ENCODE data around the gene ADGRE3. TPM values are rescaled to one million over a fixed set of nuclear protein-coding genes. Genes with fewer than 3 reads are reported as not detected.

Gene ADGRE3
- total RNA-seq, 1 donor from 2014 or later = not detected

GRCh38 chr19:14678199-14678598 lies 3.6 kb upstream of the ADGRE3 start:
- TF ChIP-seq, protein P1, sequence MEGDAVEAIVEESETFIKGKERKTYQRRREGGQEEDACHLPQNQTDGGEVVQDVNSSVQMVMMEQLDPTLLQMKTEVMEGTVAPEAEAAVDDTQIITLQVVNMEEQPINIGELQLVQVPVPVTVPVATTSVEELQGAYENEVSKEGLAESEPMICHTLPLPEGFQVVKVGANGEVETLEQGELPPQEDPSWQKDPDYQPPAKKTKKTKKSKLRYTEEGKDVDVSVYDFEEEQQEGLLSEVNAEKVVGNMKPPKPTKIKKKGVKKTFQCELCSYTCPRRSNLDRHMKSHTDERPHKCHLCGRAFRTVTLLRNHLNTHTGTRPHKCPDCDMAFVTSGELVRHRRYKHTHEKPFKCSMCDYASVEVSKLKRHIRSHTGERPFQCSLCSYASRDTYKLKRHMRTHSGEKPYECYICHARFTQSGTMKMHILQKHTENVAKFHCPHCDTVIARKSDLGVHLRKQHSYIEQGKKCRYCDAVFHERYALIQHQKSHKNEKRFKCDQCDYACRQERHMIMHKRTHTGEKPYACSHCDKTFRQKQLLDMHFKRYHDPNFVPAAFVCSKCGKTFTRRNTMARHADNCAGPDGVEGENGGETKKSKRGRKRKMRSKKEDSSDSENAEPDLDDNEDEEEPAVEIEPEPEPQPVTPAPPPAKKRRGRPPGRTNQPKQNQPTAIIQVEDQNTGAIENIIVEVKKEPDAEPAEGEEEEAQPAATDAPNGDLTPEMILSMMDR (IDR thresholded peaks at IDR 0.05; ENCODE audit: unreplicated experiment) = no peak
- H3K27ac Mint-ChIP-seq = no peak overlapping the region
- H3K27me3 Mint-ChIP-seq (ENCODE audit: low read depth) = peaks cover 8% of the 10 kb centered on the region
- no peak for DNase-seq (ENCODE audit: low spot score in 2 of 2, unreplicated experiment in 2 of 2)
- no peaks in the 10 kb centered on the region for H3K4me1 Mint-ChIP-seq
- H3K36me3 Mint-ChIP-seq = no peaks in the 10 kb centered on the region
- H3K4me3 Mint-ChIP-seq = no peak overlapping the region
- peaks cover 8% of the 10 kb centered on the region for H3K9me3 Mint-ChIP-seq

GRCh38 chr19:14677464-14677863 lies 2.8 kb upstream of the ADGRE3 start:
- no peak for DNase-seq (ENCODE audit: low spot score in 2 of 2, unreplicated experiment in 2 of 2)
- Mint-ChIP-seq H3K36me3 (no peaks in the 10 kb centered on the region), H3K4me3 (no peak overlapping the region), H3K9me3 (peaks cover 14% of the 10 kb centered on the region), H3K4me1 (no peaks in the 10 kb centered on the region), H3K27me3 (ENCODE audit: low read depth) (peaks cover 5% of the 10 kb centered on the region), H3K27ac (no peak overlapping the region)
- TF ChIP-seq, protein P1 (IDR thresholded peaks at IDR 0.05; ENCODE audit: unreplicated experiment) = no peak

- Mint-ChIP-seq H3K9me3 (peaks cover 15% of the 10 kb centered on the region), H3K27ac (no peak overlapping the region), H3K36me3 (no peaks in the 10 kb centered on the region)
Measured at GRCh38 chr19:14676762-14677161, 2.1 kb upstream of the ADGRE3 start.

DNA sequence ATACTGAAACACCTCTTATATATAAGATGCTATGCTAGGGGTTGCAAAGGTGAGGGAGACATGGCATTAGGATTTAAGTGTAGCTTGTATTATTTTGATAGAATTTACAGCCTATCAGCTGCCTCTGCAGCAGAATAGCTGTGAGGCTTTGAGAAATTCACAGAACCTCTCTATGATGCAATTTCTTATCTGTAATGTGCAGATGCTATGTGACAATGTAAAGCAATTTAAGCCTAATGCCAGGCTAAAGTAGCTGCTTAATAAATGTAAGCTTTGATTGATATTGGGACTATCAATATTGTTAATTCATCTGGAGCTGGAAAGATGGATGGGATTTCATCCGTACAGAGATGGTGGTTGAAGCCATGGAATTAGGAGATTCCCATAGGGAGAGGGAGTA lies 1.6 kb downstream of the ADGRE3 start:
- Mint-ChIP-seq H3K27ac (no peak overlapping the region), H3K27me3 (ENCODE audit: low read depth) (no peaks in the 10 kb centered on the region), H3K4me3 (no peak overlapping the region), H3K4me1 (no peaks in the 10 kb centered on the region), H3K36me3 (no peaks in the 10 kb centered on the region), H3K9me3 (peaks cover 24% of the 10 kb centered on the region)
- DNase-seq (ENCODE audit: low spot score in 2 of 2, unreplicated experiment in 2 of 2) = no peak
- TF ChIP-seq, protein P1 (IDR thresholded peaks at IDR 0.05; ENCODE audit: unreplicated experiment) = no peak

More at GRCh38 chr19:14676762-14677161, 2.1 kb upstream of the ADGRE3 start:
- DNase-seq (ENCODE audit: low spot score in 2 of 2, unreplicated experiment in 2 of 2) = no peak
- Mint-ChIP-seq H3K4me3 (no peak overlapping the region), H3K4me1 (no peaks in the 10 kb centered on the region), H3K27me3 (ENCODE audit: low read depth) (no peaks in the 10 kb centered on the region)
- TF ChIP-seq, protein P1 (IDR thresholded peaks at IDR 0.05; ENCODE audit: unreplicated experiment) = no peak

DNA sequence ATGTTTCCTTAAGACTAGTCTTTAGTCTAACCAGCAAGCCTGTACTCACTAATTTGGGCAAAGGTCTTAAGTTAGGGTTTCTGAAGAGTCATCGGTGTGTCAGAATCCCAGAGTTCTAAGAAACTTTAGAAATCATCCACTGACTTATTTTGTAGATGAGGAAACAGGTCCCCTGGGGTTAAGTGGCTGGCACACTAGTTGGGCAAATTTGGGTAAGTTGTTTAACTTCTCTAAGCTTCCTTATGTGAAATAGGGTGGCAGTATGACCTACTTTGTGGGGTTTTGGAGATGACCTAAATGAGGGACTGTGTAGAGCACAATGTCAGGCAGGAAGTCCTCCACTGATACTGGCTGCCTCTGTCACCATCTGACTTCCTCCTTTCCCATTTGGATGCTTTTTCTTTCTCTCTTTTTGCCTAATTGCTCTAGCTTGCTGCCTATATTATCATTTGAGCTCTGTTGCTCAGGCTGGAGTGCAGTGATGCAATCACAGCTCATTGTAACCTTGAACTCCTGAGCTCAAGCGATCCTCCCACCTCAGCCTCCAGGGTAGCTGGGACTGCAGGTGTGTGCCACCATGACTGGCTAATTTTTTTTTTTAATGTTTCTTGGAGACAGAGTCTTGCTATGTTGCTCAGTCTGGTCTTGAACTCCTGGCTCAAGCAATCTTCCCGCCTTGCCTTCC lies 2.3 kb downstream of the ADGRE3 start:
- Mint-ChIP-seq H3K9me3 (peaks cover 27% of the 10 kb centered on the region), H3K4me1 (no peaks in the 10 kb centered on the region), H3K27ac (no peak overlapping the region), H3K27me3 (ENCODE audit: low read depth) (no peaks in the 10 kb centered on the region), H3K4me3 (no peak overlapping the region), H3K36me3 (no peaks in the 10 kb centered on the region)
- no peak for DNase-seq (ENCODE audit: low spot score in 2 of 2, unreplicated experiment in 2 of 2)
- TF ChIP-seq, protein P1 (IDR thresholded peaks at IDR 0.05; ENCODE audit: unreplicated experiment) = no peak

Data from mesothelial cell of epicardium (in vitro differentiated cells).